Lower leg skin (tissue), 3 donors: ENCODE measurements around the gene CAMK2D.

ENCODE experiments used
- POLR2A ChIP-seq, 2 donors: fragments of 450-650 bp; IDR thresholded peaks; one replicate each; pipeline ENCODE4 v1.6.1; 2016 to 2017; ENCODE audit warnings: antibody characterized with exemption in 2 of 2, mild to moderate bottlenecking in 1 of 2, moderate library complexity in 1 of 2
- TF ChIP-seq, protein P1 (sequence below), 3 donors: fragments of 450-650 bp; IDR thresholded peaks; one replicate each; pipeline ENCODE4 v1.5.1; 2016; ENCODE audit warnings: antibody characterized with exemption in 3 of 3, mild to moderate bottlenecking in 3 of 3, moderate library complexity in 2 of 3

DNA sequence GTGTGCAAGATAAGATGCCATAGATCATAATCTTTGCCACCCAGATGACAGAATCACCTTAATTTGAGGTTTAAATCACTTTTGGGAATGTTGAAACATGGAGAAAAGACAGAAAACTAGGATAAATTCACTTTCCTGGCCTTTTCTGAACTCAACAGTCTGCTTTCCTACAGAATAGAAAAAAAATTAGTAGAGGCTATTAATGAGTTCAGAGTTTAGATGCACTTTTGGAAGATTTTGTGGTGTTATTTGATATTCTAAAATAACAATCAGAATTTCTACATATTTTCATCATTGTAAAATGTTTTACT lies 195.9 kb downstream of the CAMK2D start:
- TF ChIP-seq, protein P1, sequence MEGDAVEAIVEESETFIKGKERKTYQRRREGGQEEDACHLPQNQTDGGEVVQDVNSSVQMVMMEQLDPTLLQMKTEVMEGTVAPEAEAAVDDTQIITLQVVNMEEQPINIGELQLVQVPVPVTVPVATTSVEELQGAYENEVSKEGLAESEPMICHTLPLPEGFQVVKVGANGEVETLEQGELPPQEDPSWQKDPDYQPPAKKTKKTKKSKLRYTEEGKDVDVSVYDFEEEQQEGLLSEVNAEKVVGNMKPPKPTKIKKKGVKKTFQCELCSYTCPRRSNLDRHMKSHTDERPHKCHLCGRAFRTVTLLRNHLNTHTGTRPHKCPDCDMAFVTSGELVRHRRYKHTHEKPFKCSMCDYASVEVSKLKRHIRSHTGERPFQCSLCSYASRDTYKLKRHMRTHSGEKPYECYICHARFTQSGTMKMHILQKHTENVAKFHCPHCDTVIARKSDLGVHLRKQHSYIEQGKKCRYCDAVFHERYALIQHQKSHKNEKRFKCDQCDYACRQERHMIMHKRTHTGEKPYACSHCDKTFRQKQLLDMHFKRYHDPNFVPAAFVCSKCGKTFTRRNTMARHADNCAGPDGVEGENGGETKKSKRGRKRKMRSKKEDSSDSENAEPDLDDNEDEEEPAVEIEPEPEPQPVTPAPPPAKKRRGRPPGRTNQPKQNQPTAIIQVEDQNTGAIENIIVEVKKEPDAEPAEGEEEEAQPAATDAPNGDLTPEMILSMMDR (IDR thresholded peaks at IDR 0.05): no peak
- TF ChIP-seq POLR2A (IDR thresholded peaks at IDR 0.05): no peak
